Measurements from ENCODE around the gene ANKRD52.

- TF ChIP-seq SPI1 (IDR thresholded peaks at IDR 0.05; ENCODE audit: borderline replicate concordance, low read depth) (no peak), POLR2AphosphoS5 (IDR thresholded peaks at IDR 0.05; ENCODE audit: low read depth) (no peak), REST (IDR thresholded peaks at IDR 0.05; ENCODE audit: insufficient replicate concordance, low read depth) (no peak), GABPA (IDR thresholded peaks at IDR 0.05; ENCODE audit: low read depth) (no peak)
- TF ChIP-seq, protein P1, sequence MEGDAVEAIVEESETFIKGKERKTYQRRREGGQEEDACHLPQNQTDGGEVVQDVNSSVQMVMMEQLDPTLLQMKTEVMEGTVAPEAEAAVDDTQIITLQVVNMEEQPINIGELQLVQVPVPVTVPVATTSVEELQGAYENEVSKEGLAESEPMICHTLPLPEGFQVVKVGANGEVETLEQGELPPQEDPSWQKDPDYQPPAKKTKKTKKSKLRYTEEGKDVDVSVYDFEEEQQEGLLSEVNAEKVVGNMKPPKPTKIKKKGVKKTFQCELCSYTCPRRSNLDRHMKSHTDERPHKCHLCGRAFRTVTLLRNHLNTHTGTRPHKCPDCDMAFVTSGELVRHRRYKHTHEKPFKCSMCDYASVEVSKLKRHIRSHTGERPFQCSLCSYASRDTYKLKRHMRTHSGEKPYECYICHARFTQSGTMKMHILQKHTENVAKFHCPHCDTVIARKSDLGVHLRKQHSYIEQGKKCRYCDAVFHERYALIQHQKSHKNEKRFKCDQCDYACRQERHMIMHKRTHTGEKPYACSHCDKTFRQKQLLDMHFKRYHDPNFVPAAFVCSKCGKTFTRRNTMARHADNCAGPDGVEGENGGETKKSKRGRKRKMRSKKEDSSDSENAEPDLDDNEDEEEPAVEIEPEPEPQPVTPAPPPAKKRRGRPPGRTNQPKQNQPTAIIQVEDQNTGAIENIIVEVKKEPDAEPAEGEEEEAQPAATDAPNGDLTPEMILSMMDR (IDR thresholded peaks at IDR 0.05; ENCODE audit: insufficient read depth, low read length), result no peak
These were observed 24.4 kb upstream of the ANKRD52 start for GRCh38 chr12:56282579-56282978.
